Measurements from ENCODE around the gene EVPL. TPM values are rescaled to one million over a fixed set of nuclear protein-coding genes. Genes with fewer than 3 reads are reported as not detected.

EVPL gene
- total and polyA plus RNA-seq, 2 of the 13 experiments (the other 11 are each of a cell fraction or from before 2014, with no cell fraction given) = 2.1 to 8.2 TPM

GRCh38 chr17:75996665-75997590 is 30.2 kb downstream of the EVPL start (continued):
- TF ChIP-seq ZNF710 (CRISPR knock-in tag; IDR thresholded peaks at IDR 0.05; ENCODE audit: borderline replicate concordance) (peak; percentile 96; the same call in 1 of the 2 replicates), BHLHE40 (IDR thresholded peaks at IDR 0.05; ENCODE audit: low read length) (no peak), PAWR (CRISPR knock-in tag; IDR thresholded peaks at IDR 0.05; ENCODE audit: borderline replicate concordance) (no peak), ZNF512 (CRISPR knock-in tag; IDR thresholded peaks at IDR 0.05) (no peak), ZNF33A (CRISPR knock-in tag; IDR thresholded peaks at IDR 0.05; ENCODE audit: borderline replicate concordance) (no peak), ELF4 (CRISPR knock-in tag; IDR thresholded peaks at IDR 0.05; ENCODE audit: borderline replicate concordance) (0 out of 2 replicates have a peak, but pooled peaks have one; percentile 52), KLF16 (CRISPR knock-in tag; IDR thresholded peaks at IDR 0.05) (peak in 1 of 2 experiments; percentile 75; a peak in 2 of 4 replicates), TEAD2 (CRISPR knock-in tag; IDR thresholded peaks at IDR 0.05) (no peak), ZNF839 (CRISPR knock-in tag; IDR thresholded peaks at IDR 0.05; ENCODE audit: borderline replicate concordance) (no peak; the same call in 1 of the 2 replicates), KAT7 (CRISPR knock-in tag; IDR thresholded peaks at IDR 0.05; ENCODE audit: borderline replicate concordance) (peak; percentile 81; the same call in 1 of the 2 replicates), CBX5 (CRISPR knock-in tag; IDR thresholded peaks at IDR 0.05; ENCODE audit: borderline replicate concordance) (peak; percentile 64; the same call in 1 of the 2 replicates), ZZZ3 (CRISPR knock-in tag; IDR thresholded peaks at IDR 0.05; ENCODE audit: borderline replicate concordance) (0 out of 2 replicates have a peak, but pooled peaks have one; percentile 39), ZFP41 (CRISPR knock-in tag; IDR thresholded peaks at IDR 0.05; ENCODE audit: borderline replicate concordance) (no peak), FOSL1 (CRISPR knock-in tag; IDR thresholded peaks at IDR 0.05; ENCODE audit: borderline replicate concordance) (no peak), NCOA2 (CRISPR knock-in tag; IDR thresholded peaks at IDR 0.05) (peak; percentile 74), ARID2 (CRISPR knock-in tag; IDR thresholded peaks at IDR 0.05; ENCODE audit: borderline replicate concordance) (no peak), ZNF501 (CRISPR knock-in tag; IDR thresholded peaks at IDR 0.05) (peak; percentile 53), ZFP37 (CRISPR knock-in tag; IDR thresholded peaks at IDR 0.05; ENCODE audit: borderline replicate concordance) (peak; percentile 90; the same call in 1 of the 2 replicates), ZMAT3 (CRISPR knock-in tag; conservative IDR thresholded peaks at IDR 0.05) (no peak)
- TF ChIP-seq, protein P1, sequence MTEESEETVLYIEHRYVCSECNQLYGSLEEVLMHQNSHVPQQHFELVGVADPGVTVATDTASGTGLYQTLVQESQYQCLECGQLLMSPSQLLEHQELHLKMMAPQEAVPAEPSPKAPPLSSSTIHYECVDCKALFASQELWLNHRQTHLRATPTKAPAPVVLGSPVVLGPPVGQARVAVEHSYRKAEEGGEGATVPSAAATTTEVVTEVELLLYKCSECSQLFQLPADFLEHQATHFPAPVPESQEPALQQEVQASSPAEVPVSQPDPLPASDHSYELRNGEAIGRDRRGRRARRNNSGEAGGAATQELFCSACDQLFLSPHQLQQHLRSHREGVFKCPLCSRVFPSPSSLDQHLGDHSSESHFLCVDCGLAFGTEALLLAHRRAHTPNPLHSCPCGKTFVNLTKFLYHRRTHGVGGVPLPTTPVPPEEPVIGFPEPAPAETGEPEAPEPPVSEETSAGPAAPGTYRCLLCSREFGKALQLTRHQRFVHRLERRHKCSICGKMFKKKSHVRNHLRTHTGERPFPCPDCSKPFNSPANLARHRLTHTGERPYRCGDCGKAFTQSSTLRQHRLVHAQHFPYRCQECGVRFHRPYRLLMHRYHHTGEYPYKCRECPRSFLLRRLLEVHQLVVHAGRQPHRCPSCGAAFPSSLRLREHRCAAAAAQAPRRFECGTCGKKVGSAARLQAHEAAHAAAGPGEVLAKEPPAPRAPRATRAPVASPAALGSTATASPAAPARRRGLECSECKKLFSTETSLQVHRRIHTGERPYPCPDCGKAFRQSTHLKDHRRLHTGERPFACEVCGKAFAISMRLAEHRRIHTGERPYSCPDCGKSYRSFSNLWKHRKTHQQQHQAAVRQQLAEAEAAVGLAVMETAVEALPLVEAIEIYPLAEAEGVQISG (CRISPR knock-in tag; IDR thresholded peaks at IDR 0.05) = peak; percentile 83
- TF ChIP-seq, protein P2, sequence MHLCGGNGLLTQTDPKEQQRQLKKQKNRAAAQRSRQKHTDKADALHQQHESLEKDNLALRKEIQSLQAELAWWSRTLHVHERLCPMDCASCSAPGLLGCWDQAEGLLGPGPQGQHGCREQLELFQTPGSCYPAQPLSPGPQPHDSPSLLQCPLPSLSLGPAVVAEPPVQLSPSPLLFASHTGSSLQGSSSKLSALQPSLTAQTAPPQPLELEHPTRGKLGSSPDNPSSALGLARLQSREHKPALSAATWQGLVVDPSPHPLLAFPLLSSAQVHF (CRISPR knock-in tag; IDR thresholded peaks at IDR 0.05) = no peak

Measured in HepG2 (cell line).